Erythroblast (primary cell): ENCODE data around the gene HMGXB3.

ENCODE experiments used
- GATA1 ChIP-seq: IDR thresholded peaks from 2 replicates; pipeline ENCODE4 v1.6.1; 2011; ENCODE audit warnings: low read depth, mild to moderate bottlenecking, control low read depth, low read length, moderate library complexity
- POLR2A ChIP-seq: IDR thresholded peaks from 2 replicates; pipeline ENCODE4 v1.6.1; 2011; ENCODE audit warnings: mild to moderate bottlenecking, low read length

DNA sequence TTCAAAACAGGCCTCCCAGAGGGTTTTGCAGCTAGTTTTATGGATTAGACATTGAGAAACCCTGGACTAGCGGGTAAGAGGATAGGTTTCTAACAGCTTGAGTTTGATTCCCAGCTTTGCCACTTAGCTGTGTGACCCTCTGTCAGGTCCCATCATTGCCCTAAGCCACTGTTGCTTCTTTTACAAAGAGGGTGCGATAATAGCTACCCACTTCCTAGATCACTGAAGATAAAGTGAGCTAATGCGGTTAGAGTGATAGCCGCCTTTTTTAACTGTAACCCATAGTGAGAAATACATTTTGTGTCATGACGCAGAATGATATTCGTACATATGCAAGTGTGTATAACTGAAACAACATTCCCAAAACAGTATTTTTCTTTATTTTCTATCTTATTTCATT is 45.5 kb downstream of the HMGXB3 start:
- no peak for TF ChIP-seq POLR2A
- TF ChIP-seq GATA1: no peak
